ENCODE measurements around the gene HAUS5.
"Not testable (repeated sequence)": the region's sequence is repeated elsewhere in the genome, so short reads cannot be mapped to it uniquely, and the experiment has no call there.

Gene HAUS5

GRCh38 chr19:35650581-35650980 lies 38.0 kb downstream of the HAUS5 start:
- no peak for TF ChIP-seq CTCF (IDR thresholded peaks at IDR 0.05; ENCODE audit: poor library complexity, severe bottlenecking)
- Histone ChIP-seq H3K9me3 (ENCODE audit: severe bottlenecking) (no peaks in the 10 kb centered on the region), H3K27ac (ENCODE audit: poor library complexity, severe bottlenecking) (no peak overlapping the region), H3K36me3 (ENCODE audit: low read depth) (peaks cover 51% of the 10 kb centered on the region), H3K27me3 (ENCODE audit: insufficient read depth, poor library complexity, severe bottlenecking) (no peaks in the 10 kb centered on the region), H3K4me3 (ENCODE audit: severe bottlenecking) (no peak overlapping the region), H3K4me1 (ENCODE audit: insufficient read depth, poor library complexity, severe bottlenecking) (no peaks in the 10 kb centered on the region)
- ATAC-seq (ENCODE audit: low read depth): no peak
- no peak for DNase-seq (ENCODE audit: low spot score)

- ATAC-seq (ENCODE audit: low read depth); H3K27ac ChIP-seq (ENCODE audit: poor library complexity, severe bottlenecking); H3K27me3 ChIP-seq (ENCODE audit: insufficient read depth, poor library complexity, severe bottlenecking); DNase-seq (ENCODE audit: low spot score); H3K4me3 ChIP-seq (ENCODE audit: severe bottlenecking); H3K4me1 ChIP-seq (ENCODE audit: insufficient read depth, poor library complexity, severe bottlenecking); H3K9me3 ChIP-seq (ENCODE audit: severe bottlenecking): not testable (repeated sequence)
- peaks cover 84% of the 10 kb centered on the region for H3K36me3 ChIP-seq (ENCODE audit: low read depth)
Observed at GRCh38 chr19:35654828-35655227, 42.3 kb downstream of the HAUS5 start.

- no peak for ATAC-seq (ENCODE audit: low read depth)
Observed at GRCh38 chr19:35655600-35655999, 43.1 kb downstream of the HAUS5 start.

GRCh38 chr19:35656700-35657099 lies 44.2 kb downstream of the HAUS5 start:
- TF ChIP-seq CTCF (IDR thresholded peaks at IDR 0.05; ENCODE audit: poor library complexity, severe bottlenecking): no peak
- Histone ChIP-seq H3K4me1 (ENCODE audit: insufficient read depth, poor library complexity, severe bottlenecking) (no peaks in the 10 kb centered on the region), H3K9me3 (ENCODE audit: severe bottlenecking) (no peaks in the 10 kb centered on the region), H3K27me3 (ENCODE audit: insufficient read depth, poor library complexity, severe bottlenecking) (no peaks in the 10 kb centered on the region), H3K36me3 (ENCODE audit: low read depth) (peaks cover 77% of the 10 kb centered on the region), H3K27ac (ENCODE audit: poor library complexity, severe bottlenecking) (no peak overlapping the region), H3K4me3 (ENCODE audit: severe bottlenecking) (no peak overlapping the region)
- no peak for ATAC-seq (ENCODE audit: low read depth)
- DNase-seq (ENCODE audit: low spot score): no peak

More at GRCh38 chr19:35655600-35655999, 43.1 kb downstream of the HAUS5 start:
- Histone ChIP-seq H3K4me1 (ENCODE audit: insufficient read depth, poor library complexity, severe bottlenecking) (no peaks in the 10 kb centered on the region), H3K4me3 (ENCODE audit: severe bottlenecking) (no peak overlapping the region), H3K27me3 (ENCODE audit: insufficient read depth, poor library complexity, severe bottlenecking) (no peaks in the 10 kb centered on the region), H3K27ac (ENCODE audit: poor library complexity, severe bottlenecking) (no peak overlapping the region), H3K9me3 (ENCODE audit: severe bottlenecking) (no peaks in the 10 kb centered on the region), H3K36me3 (ENCODE audit: low read depth) (peaks cover 83% of the 10 kb centered on the region)
- no peak for DNase-seq (ENCODE audit: low spot score)
- TF ChIP-seq CTCF (IDR thresholded peaks at IDR 0.05; ENCODE audit: poor library complexity, severe bottlenecking): no peak

GRCh38 chr19:35657904-35658700 lies 45.6 kb downstream of the HAUS5 start:
- ATAC-seq (ENCODE audit: low read depth) (peak; percentile 51; the same call in 1 of the 3 replicates), DNase-seq (ENCODE audit: low spot score) (no peak)
- Histone ChIP-seq H3K9me3 (ENCODE audit: severe bottlenecking) (no peaks in the 10 kb centered on the region), H3K27ac (ENCODE audit: poor library complexity, severe bottlenecking) (no peak overlapping the region), H3K4me3 (ENCODE audit: severe bottlenecking) (no peak overlapping the region), H3K27me3 (ENCODE audit: insufficient read depth, poor library complexity, severe bottlenecking) (no peaks in the 10 kb centered on the region), H3K4me1 (ENCODE audit: insufficient read depth, poor library complexity, severe bottlenecking) (no peaks in the 10 kb centered on the region), H3K36me3 (ENCODE audit: low read depth) (peaks cover 70% of the 10 kb centered on the region)
- no peak for TF ChIP-seq CTCF (IDR thresholded peaks at IDR 0.05; ENCODE audit: poor library complexity, severe bottlenecking)
